Pancreas (tissue), 10 donors: ENCODE results near the gene TPCN2. TPM values are rescaled to one million over a fixed set of nuclear protein-coding genes. Genes with fewer than 3 reads are reported as not detected.

Experiments
- ATAC-seq, 4 donors: fragments of 200-7000 bp; cut with Tn5 transposase; one replicate each; pipeline versions ENCODE4 v1.8.0 to v1.9.1; 2020; ENCODE audit warnings: mild to moderate bottlenecking in 4 of 4, moderate library complexity in 4 of 4
- DNase-seq, 6 donors: peaks; one replicate each; pipeline ENCODE4 v3.0.0-alpha.2; 2020
- FAIRE-seq: peaks from 2 replicates; lab custom pipeline; 2012; peaks lifted over from hg19 to GRCh38; lab: Jason Lieb, UNC
- H3K27ac ChIP-seq, 4 donors: fragments of 200-600 bp; sonication (generic); 1 replicate in 3 of 4; 2 replicates in 1 of 4; pipeline versions ENCODE4 v1.5.0 to v1.8.0; 2020
- H3K27me3 ChIP-seq, 4 donors: fragments of 200-600 bp; one replicate each; pipeline ENCODE4 v1.8.0; 2021
- H3K36me3 ChIP-seq, 3 donors: fragments of 200-600 bp; sonication (generic) in 1 of 3; one replicate each; pipeline versions ENCODE4 v1.5.0 to v1.8.0; 2020 to 2021
- H3K4me1 ChIP-seq, 3 donors: fragments of 200-600 bp; one replicate each; pipeline ENCODE4 v1.8.0; 2021
- H3K4me3 ChIP-seq, 4 donors: fragments of 200-600 bp; sonication (generic) in 2 of 4; one replicate each; pipeline versions ENCODE4 v1.5.0 to v1.8.0; 2020 to 2021
- H3K9me3 ChIP-seq, 4 donors: fragments of 200-600 bp; one replicate each; pipeline ENCODE4 v1.8.0; 2021
- CTCF ChIP-seq, 4 donors: fragments of 200-600 bp; sonication (generic) in 3 of 4; IDR thresholded peaks; one replicate each; pipeline versions ENCODE4 v1.5.0 to v1.8.0; 2021; ENCODE audit warnings: antibody characterized with exemption in 4 of 4
- WGBS, 2 donors: extraction: QIAGEN DNeasy Blood & Tissue Kit; methylation state at CpG; one replicate each; pipeline ENCODE4 v1.1.7; 2013; 5-methylcytosine and 5-hydroxymethylcytosine counted together
- intact Hi-C, 3 donors: fragments of 100-400 bp; cut with DNase I; formaldehyde crosslinking; loops; one replicate each; pipeline versions ENCODE4 v1.11.1 to v1.14.2; 2022
- polyA plus RNA-seq, 2 donors: library from polyadenylated mRNA; stranded (reverse); fragments of 200-250 nt; gene quantifications; one replicate each; pipeline ENCODE4 v1.2.3, GENCODE V29; 2013
- total RNA-seq, 6 donors: library from RNA; stranded (reverse); fragmentation: NEBNext Ultra II Directional in 4 of 6; extraction: Animal tissue kit (Norgen Biotek cat#: 25700) in 4 of 6; gene quantifications; one replicate each; pipeline versions ENCODE4 v1.2.1 to v1.2.4, GENCODE V29; 2021 to 2023
- donor health status: healthy with polysubstance abuse.
- donor health status: DM: no; HTN: no; CAD: no; lungs with moderate emphysema.
- donor health status: DM: no; HTN: no; CAD: no.
- donor health status: control.
- donor health status: control.
- donor health status: Bipolar disorder and iron deficiency.
- donor health status: DM: yes; HTN: yes; CAD: no.
- donor health status: DM: no; HTN: no; CAD: no.
- donor health status: DM: no; HTN: no; CAD: no.
- donor health status: DM: yes; HTN: yes; CAD: no.

The TPCN2 gene
- total and polyA plus RNA-seq, 8 donors, result 5.6 to 13.5 (median 9.9) TPM

GRCh38 chr11:69062169-69062855 lies 13.6 kb downstream of the TPCN2 start:
- intact Hi-C loops, result no loop called here
- no peaks in the 10 kb centered on the region for H3K27me3 ChIP-seq
- TF ChIP-seq CTCF (IDR thresholded peaks at IDR 0.05), result no peak
- H3K27ac ChIP-seq, result no peak overlapping the region
- no peak overlapping the region for H3K4me3 ChIP-seq
- no peak for ATAC-seq
- 93% methylated on average over 15 of the region's 15 CpGs for WGBS, 2 donors
- peak in 1 of 6 donors; percentile 48 for DNase-seq
- no peak for FAIRE-seq
- no peaks in the 10 kb centered on the region for H3K4me1 ChIP-seq
- no peaks in the 10 kb centered on the region for H3K9me3 ChIP-seq
- H3K36me3 ChIP-seq, result no peaks in the 10 kb centered on the region

- DNase-seq (peak in 2 of 6 donors; percentile 20 to 69), ATAC-seq (no peak), FAIRE-seq (no peak)
- H3K9me3 ChIP-seq, result no peaks in the 10 kb centered on the region
- no peaks in the 10 kb centered on the region for H3K36me3 ChIP-seq
- H3K4me1 ChIP-seq, result no peaks in the 10 kb centered on the region
- H3K4me3 ChIP-seq, result no peak overlapping the region
- WGBS, 2 donors, result 91 to 92% methylated on average over 29 to 34 of the region's 34 CpGs
- no peak overlapping the region for H3K27ac ChIP-seq
- TF ChIP-seq CTCF (IDR thresholded peaks at IDR 0.05), result no peak
- H3K27me3 ChIP-seq, result no peaks in the 10 kb centered on the region
- intact Hi-C loops, result no loop called here
Observed at GRCh38 chr11:69062873-69063651, 14.3 kb downstream of the TPCN2 start.

- WGBS, 2 donors, result 89 to 92% methylated on average over 14 of the region's 14 CpGs
- H3K27ac ChIP-seq, result no peak overlapping the region
- DNase-seq (peak in 1 of 6 donors; percentile 53), FAIRE-seq (no peak), ATAC-seq (no peak)
- no peak overlapping the region for H3K4me3 ChIP-seq
- H3K27me3 ChIP-seq, result no peaks in the 10 kb centered on the region
- H3K36me3 ChIP-seq, result no peaks in the 10 kb centered on the region
- H3K9me3 ChIP-seq, result no peaks in the 10 kb centered on the region
- intact Hi-C loops, result no loop called here
- no peaks in the 10 kb centered on the region for H3K4me1 ChIP-seq
- TF ChIP-seq CTCF (IDR thresholded peaks at IDR 0.05), result no peak
Observed at GRCh38 chr11:69063652-69064260, 15.0 kb downstream of the TPCN2 start.

- H3K36me3 ChIP-seq, result no peaks in the 10 kb centered on the region
- FAIRE-seq (no peak), ATAC-seq (no peak), DNase-seq (peak in 1 of 6 donors; percentile 14)
- H3K4me3 ChIP-seq, result no peak overlapping the region
- no peaks in the 10 kb centered on the region for H3K4me1 ChIP-seq
- no peaks in the 10 kb centered on the region for H3K27me3 ChIP-seq
- H3K27ac ChIP-seq, result no peak overlapping the region
- intact Hi-C loops, result no loop called here
- H3K9me3 ChIP-seq, result no peaks in the 10 kb centered on the region
- TF ChIP-seq CTCF (IDR thresholded peaks at IDR 0.05), result no peak
- 88 to 91% methylated on average over 16 of the region's 16 CpGs for WGBS, 2 donors
Observed at GRCh38 chr11:69064394-69064957, 15.7 kb downstream of the TPCN2 start.
